Omental fat pad (tissue), 4 donors: ENCODE measurements around the gene NPIPB5. TPM values are rescaled to one million over a fixed set of nuclear protein-coding genes. Genes with fewer than 3 reads are reported as not detected.
"Not testable (repeated sequence)": the region's sequence is repeated elsewhere in the genome, so short reads cannot be mapped to it uniquely, and the experiment has no call there.

Experiments used
- ATAC-seq: fragments of 150-250 bp; one replicate; pipeline ENCODE4 v1.9.1; 2016; ENCODE audit warnings: mild to moderate bottlenecking, moderate library complexity; ENCODE audit not compliant: low FRiP score
- DNase-seq: peaks from one replicate; pipeline ENCODE4 v3.0.0-alpha.2; 2019; ENCODE audit warnings: low spot score
- small RNA-seq: library from RNA; depleted of rRNA; stranded (forward); fragments of <200 nt; gene quantifications from one replicate; pipeline ENCODE3, GENCODE V24; 2016
- total RNA-seq, 4 donors: library from RNA; depleted of rRNA; stranded (reverse); fragments of >200 nt; gene quantifications; one replicate each; pipeline ENCODE4 v1.1.0, GENCODE V29; 2016

NPIPB5 gene
- total RNA-seq: 100 to 1,000 TPM; 111 to 574 (median 286) TPM

DNA sequence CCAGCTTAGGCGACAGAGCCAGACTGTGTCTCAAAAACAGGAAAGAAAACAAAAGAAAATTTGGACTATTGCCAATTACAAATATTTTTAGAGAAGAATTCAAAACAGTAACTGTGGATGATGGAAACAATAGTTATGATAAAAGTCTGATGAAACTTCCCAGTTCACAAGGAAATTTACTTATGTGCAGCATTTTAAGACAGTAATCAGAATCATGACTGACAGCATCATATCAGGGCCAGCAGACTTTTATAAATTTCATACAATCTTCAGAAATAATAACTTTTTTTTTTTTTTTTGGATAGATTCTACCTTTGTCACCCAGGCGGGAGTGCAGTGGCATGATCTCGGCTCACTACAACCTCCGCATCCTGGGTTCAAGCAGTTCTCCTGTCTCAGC lies at the start of gene NPIPB5:
NPIPB5 (plus strand) TSS at position 301 of the 400 bp plus-strand sequence. CDS start 2,911 bp downstream, outside the sequence.
- ATAC-seq, DNase-seq: not testable (repeated sequence)

DNA sequence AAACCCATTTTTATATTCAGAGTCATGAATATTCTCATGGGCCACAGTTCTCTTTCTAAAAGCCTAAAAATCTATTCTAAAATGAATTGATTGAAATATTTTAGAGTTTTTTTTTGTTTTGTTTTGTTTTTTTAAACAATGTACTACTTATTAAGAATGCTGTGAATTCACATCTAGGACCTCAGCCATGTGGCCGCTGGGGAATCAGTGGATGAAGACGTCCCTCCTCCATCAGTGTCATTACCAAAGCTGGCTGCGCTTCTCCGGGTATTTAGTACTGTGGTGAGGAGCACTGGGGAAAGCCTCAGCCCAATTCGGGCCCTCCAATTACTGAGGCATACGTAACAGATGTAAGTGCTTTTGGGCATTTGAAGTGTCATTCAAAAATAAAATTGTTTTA lies 41.8 kb upstream of the NPIPB5 start:
- not testable (repeated sequence) for ATAC-seq, DNase-seq

DNA sequence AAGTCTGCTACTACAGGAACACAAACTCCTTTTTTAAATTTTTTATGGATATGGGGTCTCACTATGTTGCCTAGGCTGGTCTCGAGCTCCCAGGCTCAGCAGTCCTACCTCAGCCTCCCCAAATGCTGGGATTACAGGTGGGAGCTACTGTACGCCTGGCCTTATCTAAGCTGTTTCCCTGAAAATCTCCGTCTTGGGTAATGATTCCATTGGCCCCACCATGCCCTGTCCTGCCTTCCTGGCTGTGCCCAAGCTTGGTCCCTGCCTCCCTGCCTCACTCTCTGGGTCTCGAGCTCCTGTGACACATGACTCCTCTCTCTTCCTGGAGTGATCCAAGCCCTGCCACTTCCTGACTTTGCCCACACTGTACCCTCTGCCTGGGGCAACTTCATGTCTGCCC lies 27.3 kb downstream of the NPIPB5 start:
- not testable (repeated sequence) for ATAC-seq, DNase-seq

GRCh38 chr16:22544809-22545208 lies 34.1 kb downstream of the NPIPB5 start:
- DNase-seq, ATAC-seq: not testable (repeated sequence)

- DNase-seq: not testable (repeated sequence)
Measured at GRCh38 chr16:22546630-22547029, 35.9 kb downstream of the NPIPB5 start.

DNA sequence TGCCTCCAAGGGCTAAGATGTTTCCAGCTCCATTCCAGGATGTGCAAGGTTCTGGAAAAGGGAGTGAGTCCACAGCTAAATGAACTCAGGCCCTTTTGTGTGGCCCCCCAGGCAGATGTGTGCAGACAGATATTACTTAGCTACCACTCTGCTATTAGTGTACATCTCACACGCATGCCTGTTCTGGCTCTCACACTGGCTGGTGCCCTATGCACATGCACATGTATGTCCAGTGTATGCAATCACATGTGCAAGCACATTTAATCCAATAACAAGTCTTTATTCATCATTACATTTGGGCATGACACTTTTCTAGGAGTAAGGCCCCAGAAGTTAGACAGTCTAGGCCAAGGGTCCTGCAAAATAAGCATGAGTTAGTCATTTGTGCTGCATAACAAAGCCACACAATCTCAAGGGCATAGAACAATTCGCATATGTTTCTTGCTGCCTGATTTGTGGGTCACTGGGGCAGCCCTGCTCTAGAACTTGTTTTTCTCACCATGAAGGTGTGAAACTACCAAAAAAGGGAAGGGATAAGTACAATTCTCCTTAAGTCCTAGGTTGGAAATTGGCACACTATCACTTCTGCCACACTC lies 36.6 kb downstream of the NPIPB5 start:
- not testable (repeated sequence) for DNase-seq, ATAC-seq

More at GRCh38 chr16:22546630-22547029, 35.9 kb downstream of the NPIPB5 start:
- not testable (repeated sequence) for ATAC-seq

DNA sequence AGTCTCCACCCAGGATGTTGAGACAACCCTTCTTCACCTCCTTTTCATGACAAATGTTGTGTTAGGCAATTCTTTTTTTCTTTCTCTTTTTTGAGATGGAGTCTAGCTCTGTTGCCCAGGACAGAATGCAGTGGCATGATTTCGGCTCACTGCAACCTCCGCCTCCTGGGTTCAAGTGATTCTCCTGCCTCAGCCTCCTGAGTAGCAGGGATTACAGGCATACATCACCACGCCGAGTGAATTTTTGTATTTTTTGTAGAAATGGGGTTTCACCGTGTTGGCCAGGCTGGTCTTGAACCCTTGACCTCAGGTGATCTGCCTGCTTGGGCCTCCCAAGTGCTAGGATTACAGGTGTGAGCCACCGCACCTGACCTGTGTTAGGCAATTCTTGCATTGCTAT lies 39.2 kb downstream of the NPIPB5 start:
- not testable (repeated sequence) for ATAC-seq, DNase-seq

DNA sequence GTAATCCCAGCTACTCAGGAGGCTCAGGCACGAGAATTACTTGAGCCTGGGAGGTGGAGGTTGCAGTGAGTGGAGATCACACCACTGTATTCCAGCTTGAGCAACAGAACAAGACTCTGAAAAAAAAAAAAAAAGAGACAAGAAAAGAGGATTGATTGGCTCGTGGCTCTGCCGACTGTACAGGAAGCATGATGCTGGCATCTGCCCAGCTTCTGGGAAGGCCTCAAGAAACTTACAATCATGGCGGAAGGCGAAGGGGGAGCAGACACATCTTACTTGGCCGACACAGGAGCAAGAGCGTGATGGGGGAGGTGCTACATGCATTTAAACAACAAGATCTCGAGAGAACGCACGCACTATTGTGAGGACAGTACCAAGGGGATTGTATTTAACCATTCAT lies 40.5 kb downstream of the NPIPB5 start:
- ATAC-seq, DNase-seq: not testable (repeated sequence)

DNA sequence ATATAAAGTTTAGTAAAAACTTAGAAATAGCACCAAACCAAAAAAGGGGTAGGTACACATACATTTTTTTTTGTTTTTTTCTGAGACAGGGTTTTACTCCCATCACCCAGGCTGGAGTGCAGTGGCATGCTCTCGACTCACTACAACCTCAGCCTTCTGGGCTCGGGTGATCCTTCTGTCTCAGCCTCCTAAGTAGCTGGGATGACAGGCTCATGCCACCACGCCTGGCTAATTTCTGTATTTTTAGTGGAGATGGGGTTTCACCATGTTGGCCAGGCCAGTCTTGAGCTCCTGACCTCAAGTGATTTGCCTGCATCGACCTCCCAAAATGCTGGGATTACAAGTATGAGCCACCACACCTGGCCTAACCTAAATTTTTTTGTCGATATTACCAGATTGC lies 41.0 kb downstream of the NPIPB5 start:
- not testable (repeated sequence) for DNase-seq, ATAC-seq

DNA sequence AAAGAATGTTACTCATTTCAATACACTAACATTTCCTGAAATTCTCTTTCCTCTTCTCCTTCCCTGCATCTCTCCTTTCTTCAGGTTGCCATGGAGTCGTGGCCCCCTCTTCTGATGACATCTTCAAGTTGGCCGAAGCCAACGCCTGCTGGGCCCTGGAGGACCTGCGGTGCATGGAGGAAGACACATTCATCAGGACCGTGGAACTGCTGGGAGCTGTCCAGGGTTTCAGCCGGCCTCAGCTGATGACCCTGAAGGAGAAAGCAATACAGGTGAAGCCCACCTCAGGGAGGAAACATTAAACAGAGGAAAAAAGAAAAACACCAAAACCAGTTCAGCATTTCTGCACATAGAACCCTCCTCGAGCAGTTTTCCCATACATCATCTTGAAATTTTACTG lies 46.1 kb downstream of the NPIPB5 start:
- DNase-seq, ATAC-seq: not testable (repeated sequence)

Small RNAs within 50 kb of the gene (small RNA-seq; reads per million reads assigned to genes)
- gene AC106788.1: not detected

Other genes with a start within 250 kb of the NPIPB5 start
- 10 to 100 TPM; 46.3 to 73.4 (median 54.0) TPM for gene POLR3E, start 213.5 kb upstream of the NPIPB5 start, total RNA-seq
- gene CDR2, start 136.3 kb upstream of the NPIPB5 start, total RNA-seq: 10 to 100 TPM; 20.1 to 26.8 (median 25.3) TPM